WTC11 (cell line): ENCODE data around the gene ATXN7. TPM values are rescaled to one million over a fixed set of nuclear protein-coding genes. Genes with fewer than 3 reads are reported as not detected.

Source experiments
- ATAC-seq: fragments of 200-7000 bp; cut with Tn5 transposase; 2 replicates; pipeline ENCODE4 v1.10.0; 2021; ENCODE audit warnings: mild to moderate bottlenecking, moderate library complexity
- CTCF ChIA-PET: fragments of 300-600 bp; sonication (Branson Sonifier 250); formaldehyde crosslinking; loops from one replicate; lab custom pipeline; 2021; ENCODE audit warnings: antibody characterized with exemption; lab: Charles Lee
- POLR2A ChIA-PET: fragments of 350-600 bp; sonication (Branson Sonifier 250); formaldehyde crosslinking; loops from one replicate; lab custom pipeline; 2021; ENCODE audit warnings: antibody characterized with exemption; lab: Charles Lee
- DNase-seq: peaks from one replicate; pipeline ENCODE4 v3.0.0; 2021; ENCODE audit warnings: low spot score
- H3K27ac Mint-ChIP-seq: 2 replicates; pipeline ENCODE4 v1.8.0; 2021; ENCODE audit warnings: mixed read lengths
- H3K27me3 Mint-ChIP-seq: 2 replicates; pipeline ENCODE4 v1.8.0; 2021; ENCODE audit warnings: low read depth, mild to moderate bottlenecking, moderate library complexity, mixed read lengths
- H3K36me3 Mint-ChIP-seq: 2 replicates; pipeline ENCODE4 v1.8.0; 2021; ENCODE audit warnings: mixed read lengths
- H3K4me1 Mint-ChIP-seq: 2 replicates; pipeline ENCODE4 v1.8.0; 2022; ENCODE audit warnings: mixed read lengths
- H3K4me3 Mint-ChIP-seq: 2 replicates; pipeline ENCODE4 v1.8.0; 2021; ENCODE audit warnings: mild to moderate bottlenecking, moderate library complexity, mixed read lengths
- H3K9me3 Mint-ChIP-seq: 2 replicates; pipeline ENCODE4 v1.8.0; 2021; ENCODE audit warnings: mixed read lengths
- ATF2 ChIP-seq: sonication (generic); formaldehyde crosslinking; IDR thresholded peaks from 2 replicates; pipeline ENCODE4 v1.8.1; 2022; ENCODE audit warnings: low read depth, missing genetic modification reagents, borderline replicate concordance
- CDX4 ChIP-seq: fragments of 250-450 bp; sonication (Bioruptor Pico); IDR thresholded peaks from 2 replicates; pipeline ENCODE4 v1.9.0; 2021; ENCODE audit warnings: moderate library complexity, mild to moderate bottlenecking, inconsistent platforms, borderline replicate concordance
- CREM ChIP-seq: sonication (generic); formaldehyde crosslinking; IDR thresholded peaks from 2 replicates; pipeline ENCODE4 v1.8.1; 2022; ENCODE audit warnings: mild to moderate bottlenecking, missing genetic modification reagents, moderate library complexity
- E2F4 ChIP-seq: sonication (generic); formaldehyde crosslinking; IDR thresholded peaks from 2 replicates; pipeline ENCODE4 v1.8.1; 2022; ENCODE audit warnings: low read depth, mild to moderate bottlenecking, moderate library complexity, missing genetic modification reagents, borderline replicate concordance
- MXD4 ChIP-seq: fragments of 250-450 bp; sonication (Bioruptor Pico); IDR thresholded peaks from 2 replicates; pipeline ENCODE4 v1.8.0; 2021; ENCODE audit warnings: mild to moderate bottlenecking, moderate library complexity, borderline replicate concordance
- NFATC4 ChIP-seq: fragments of 250-450 bp; sonication (Bioruptor Pico); IDR thresholded peaks from 2 replicates; pipeline ENCODE4 v1.9.0; 2021; ENCODE audit warnings: mild to moderate bottlenecking
- PREB ChIP-seq: sonication (generic); formaldehyde crosslinking; IDR thresholded peaks from 2 replicates; pipeline ENCODE4 v1.8.1; 2022; ENCODE audit warnings: mild to moderate bottlenecking, missing genetic modification reagents, moderate library complexity, borderline replicate concordance
- RORB ChIP-seq: fragments of 250-450 bp; sonication (Bioruptor Pico); IDR thresholded peaks from 2 replicates; pipeline ENCODE4 v1.9.0; 2021; ENCODE audit warnings: mild to moderate bottlenecking
- SOX15 ChIP-seq: fragments of 250-450 bp; sonication (Bioruptor Pico); IDR thresholded peaks from 2 replicates; pipeline ENCODE4 v1.9.0; 2021; ENCODE audit warnings: mild to moderate bottlenecking
- SP1 ChIP-seq: sonication (generic); formaldehyde crosslinking; conservative IDR thresholded peaks from 2 replicates; pipeline ENCODE4 v1.8.1; 2022; ENCODE audit warnings: missing genetic modification reagents
- ZNF263 ChIP-seq: sonication (generic); formaldehyde crosslinking; IDR thresholded peaks from 2 replicates; pipeline ENCODE4 v1.8.1; 2022; ENCODE audit warnings: low read depth, mild to moderate bottlenecking, moderate library complexity, missing genetic modification reagents
- ZNF317 ChIP-seq: sonication (generic); formaldehyde crosslinking; IDR thresholded peaks from 2 replicates; pipeline ENCODE4 v1.8.1; 2023; ENCODE audit warnings: low read depth, mild to moderate bottlenecking, moderate library complexity, missing genetic modification reagents, borderline replicate concordance
- ZNF532 ChIP-seq: fragments of 250-450 bp; sonication (Bioruptor Pico); IDR thresholded peaks from 2 replicates; pipeline ENCODE4 v1.9.0; 2021; ENCODE audit warnings: mild to moderate bottlenecking, borderline replicate concordance
- total RNA-seq: library from RNA; stranded (reverse); gene quantifications from 3 replicates; pipeline ENCODE4 v1.2.3, GENCODE V29; 2021

Gene ATXN7
- total RNA-seq, 1 experiment from 2014 or later: 11.7 TPM

GRCh38 chr3:64003589-64003988 is 139.9 kb downstream of the ATXN7 start:
- no peaks in the 10 kb centered on the region for H3K27me3 Mint-ChIP-seq
- ChIA-PET CTCF (interaction anchor here (0.6 to 1.3 kb wide), 2 partner anchors 10 to 460 kb away, joined by 3 to 4 read pairs; no protein-coding TSS in a partner anchor), POLR2A (interaction anchor here (0.6 kb wide), 2 partner anchors 25 to 1027 kb away, joined by 3 to 4 read pairs; no protein-coding TSS in a partner anchor)
- H3K4me1 Mint-ChIP-seq: peaks cover 23% of the 10 kb centered on the region
- H3K36me3 Mint-ChIP-seq: peaks cover 8% of the 10 kb centered on the region
- H3K4me3 Mint-ChIP-seq: no peak overlapping the region
- ATAC-seq: no peak
- TF ChIP-seq SP1 (CRISPR knock-in tag) (no peak), CDX4 (CRISPR knock-in tag) (no peak), ZNF263 (CRISPR knock-in tag) (no peak), ATF2 (no peak), ZNF532 (CRISPR knock-in tag) (no peak), ZNF317 (no peak), MXD4 (CRISPR knock-in tag) (no peak), SOX15 (CRISPR knock-in tag) (no peak)
- H3K9me3 Mint-ChIP-seq: no peaks in the 10 kb centered on the region
- H3K27ac Mint-ChIP-seq: no peak overlapping the region
- DNase-seq: no peak

- no peaks in the 10 kb centered on the region for H3K9me3 Mint-ChIP-seq
- ChIA-PET CTCF (no interaction called here), POLR2A (no interaction called here)
- DNase-seq (no peak), ATAC-seq (no peak)
- no peaks in the 10 kb centered on the region for H3K4me1 Mint-ChIP-seq
- no peak overlapping the region for H3K4me3 Mint-ChIP-seq
- no peak overlapping the region for H3K27ac Mint-ChIP-seq
- H3K27me3 Mint-ChIP-seq: no peaks in the 10 kb centered on the region
- peaks cover 31% of the 10 kb centered on the region for H3K36me3 Mint-ChIP-seq
- TF ChIP-seq CREM (CRISPR knock-in tag) (no peak), RORB (CRISPR knock-in tag) (no peak), MXD4 (CRISPR knock-in tag) (no peak), ZNF317 (no peak), CDX4 (CRISPR knock-in tag) (no peak), E2F4 (CRISPR knock-in tag) (no peak), NFATC4 (CRISPR knock-in tag) (no peak), PREB (no peak)
Measured at GRCh38 chr3:64008017-64008416, 144.3 kb downstream of the ATXN7 start.
